Body of pancreas (tissue), 4 donors: ENCODE measurements around the gene PTGR2. TPM values are rescaled to one million over a fixed set of nuclear protein-coding genes. Genes with fewer than 3 reads are reported as not detected.

Experiments used
- ATAC-seq: fragments of 150-250 bp; one replicate; pipeline ENCODE4 v1.9.1; 2016
- DNase-seq, 4 donors: peaks; one replicate each; pipeline ENCODE4 v3.0.0-alpha.2; 2019
- H3K27ac ChIP-seq, 4 donors: fragments of 200-600 bp; sonication (generic); 1 replicate in 3 of 4; 2 replicates in 1 of 4; pipeline versions ENCODE4 v1.5.1 to v1.6.1; 2016 to 2019; ENCODE audit warnings: mild to moderate bottlenecking in 1 of 4, mixed read lengths in 1 of 4, moderate library complexity in 1 of 4
- H3K27me3 ChIP-seq, 2 donors: fragments of 200-600 bp; sonication (generic); one replicate each; pipeline ENCODE4 v1.6.0; 2016; ENCODE audit warnings: mild to moderate bottlenecking in 1 of 2
- H3K36me3 ChIP-seq, 2 donors: fragments of 200-600 bp; sonication (generic); replicated peaks in 1 of 2; 2 replicates each; pipeline ENCODE4 v1.5.1; 2016; ENCODE audit warnings: low read depth in 2 of 2; ENCODE audit not compliant: insufficient read depth in 1 of 2
- H3K4me1 ChIP-seq: fragments of 200-600 bp; sonication (generic); one replicate; pipeline ENCODE4 v1.6.0; 2016
- H3K4me3 ChIP-seq, 2 donors: fragments of 200-600 bp; sonication (generic); 1 replicate in 1 of 2; 2 replicates in 1 of 2; pipeline ENCODE4 v1.5.1; 2016 to 2019
- H3K9me3 ChIP-seq, 3 donors: fragments of 200-600 bp; sonication (generic); 1 replicate in 2 of 3; 2 replicates in 1 of 3; pipeline ENCODE4 v1.5.1; 2016
- POLR2A ChIP-seq, 3 donors: fragments of 450-650 bp; IDR thresholded peaks; one replicate each; pipeline ENCODE4 v1.6.1; 2016; ENCODE audit warnings: antibody characterized with exemption in 3 of 3, mild to moderate bottlenecking in 2 of 3
- WGBS, 2 donors: methylation state at CpG; one replicate each; pipeline ENCODE4 v1.1.5; 2017; 5-methylcytosine and 5-hydroxymethylcytosine counted together
- intact Hi-C: fragments of 100-400 bp; cut with DNase I; formaldehyde crosslinking; loops from one replicate; pipeline ENCODE4 v1.15.1; 2023
- total RNA-seq, 2 donors: library from RNA; depleted of rRNA; stranded (reverse); fragments of >200 nt; gene quantifications; one replicate each; pipeline ENCODE4 v1.1.0, GENCODE V29; 2016
- TF ChIP-seq, protein P1 (sequence below), 7 experiments: fragments of 450-650 bp in 4 of 7; fragments of 200-600 bp in 3 of 7; sonication (generic) in 3 of 7; IDR thresholded peaks; one replicate each; pipeline ENCODE4 v1.5.1; 2016 to 2019; ENCODE audit warnings: antibody characterized with exemption in 7 of 7

The PTGR2 gene
- total RNA-seq, 2 donors from 2014 or later: 0.99 to 8.6 TPM

GRCh38 chr14:73877790-73878189, 26.2 kb downstream of the PTGR2 start:
- DNase-seq (no peak), ATAC-seq (no peak)
- H3K9me3 ChIP-seq: no peaks in the 10 kb centered on the region
- no peaks in the 10 kb centered on the region for H3K27me3 ChIP-seq
- WGBS, 2 donors: 82 to 89% methylated on average over 3 of the region's 3 CpGs
- H3K27ac ChIP-seq: no peak overlapping the region
- TF ChIP-seq, protein P1, sequence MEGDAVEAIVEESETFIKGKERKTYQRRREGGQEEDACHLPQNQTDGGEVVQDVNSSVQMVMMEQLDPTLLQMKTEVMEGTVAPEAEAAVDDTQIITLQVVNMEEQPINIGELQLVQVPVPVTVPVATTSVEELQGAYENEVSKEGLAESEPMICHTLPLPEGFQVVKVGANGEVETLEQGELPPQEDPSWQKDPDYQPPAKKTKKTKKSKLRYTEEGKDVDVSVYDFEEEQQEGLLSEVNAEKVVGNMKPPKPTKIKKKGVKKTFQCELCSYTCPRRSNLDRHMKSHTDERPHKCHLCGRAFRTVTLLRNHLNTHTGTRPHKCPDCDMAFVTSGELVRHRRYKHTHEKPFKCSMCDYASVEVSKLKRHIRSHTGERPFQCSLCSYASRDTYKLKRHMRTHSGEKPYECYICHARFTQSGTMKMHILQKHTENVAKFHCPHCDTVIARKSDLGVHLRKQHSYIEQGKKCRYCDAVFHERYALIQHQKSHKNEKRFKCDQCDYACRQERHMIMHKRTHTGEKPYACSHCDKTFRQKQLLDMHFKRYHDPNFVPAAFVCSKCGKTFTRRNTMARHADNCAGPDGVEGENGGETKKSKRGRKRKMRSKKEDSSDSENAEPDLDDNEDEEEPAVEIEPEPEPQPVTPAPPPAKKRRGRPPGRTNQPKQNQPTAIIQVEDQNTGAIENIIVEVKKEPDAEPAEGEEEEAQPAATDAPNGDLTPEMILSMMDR (IDR thresholded peaks at IDR 0.05): no peak
- TF ChIP-seq POLR2A (IDR thresholded peaks at IDR 0.05): no peak
- H3K4me3 ChIP-seq: no peak overlapping the region
- intact Hi-C loops: no loop called here
- H3K4me1 ChIP-seq: peaks cover 5% of the 10 kb centered on the region
- no peaks in the 10 kb centered on the region for H3K36me3 ChIP-seq

DNA sequence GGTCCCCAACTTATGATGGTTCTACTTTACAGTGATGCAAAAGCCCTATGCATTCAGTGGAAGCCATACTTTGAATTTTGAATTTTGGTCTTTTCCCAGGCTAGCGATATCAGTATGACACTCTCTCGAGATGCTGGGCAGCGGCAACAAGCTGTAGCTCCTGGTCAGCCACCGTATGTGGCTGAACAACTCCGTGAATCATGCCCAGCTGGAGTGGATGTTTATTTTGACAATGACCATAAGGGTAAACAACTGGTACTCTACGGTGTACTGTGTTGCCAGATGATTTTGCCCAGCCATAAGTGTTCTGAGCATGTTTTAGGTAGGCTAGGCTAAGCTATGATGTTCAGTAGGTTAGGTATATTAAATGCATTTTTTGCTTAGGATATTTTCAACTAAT, 26.8 kb downstream of the PTGR2 start:
- 87 to 88% methylated on average over 6 of the region's 6 CpGs for WGBS, 2 donors
- intact Hi-C loops: no loop called here
- no peak for DNase-seq
- H3K27me3 ChIP-seq: no peaks in the 10 kb centered on the region
- ATAC-seq: no peak
- H3K4me3 ChIP-seq: no peak overlapping the region
- H3K9me3 ChIP-seq: no peaks in the 10 kb centered on the region
- H3K27ac ChIP-seq: no peak overlapping the region
- TF ChIP-seq, protein P1 (IDR thresholded peaks at IDR 0.05): no peak
- no peak for TF ChIP-seq POLR2A (IDR thresholded peaks at IDR 0.05)
- no peaks in the 10 kb centered on the region for H3K36me3 ChIP-seq
- peaks cover 5% of the 10 kb centered on the region for H3K4me1 ChIP-seq

GRCh38 chr14:73879027-73879426, 27.4 kb downstream of the PTGR2 start:
- H3K4me3 ChIP-seq: no peak overlapping the region
- H3K4me1 ChIP-seq: peaks cover 5% of the 10 kb centered on the region
- no peaks in the 10 kb centered on the region for H3K27me3 ChIP-seq
- intact Hi-C loops: no loop called here
- no peak overlapping the region for H3K27ac ChIP-seq
- 61 to 69% methylated on average over 1 of the region's 1 CpG for WGBS, 2 donors
- no peak for ATAC-seq
- H3K36me3 ChIP-seq: no peaks in the 10 kb centered on the region
- TF ChIP-seq, protein P1 (IDR thresholded peaks at IDR 0.05): no peak
- TF ChIP-seq POLR2A (IDR thresholded peaks at IDR 0.05): no peak
- DNase-seq: no peak
- no peaks in the 10 kb centered on the region for H3K9me3 ChIP-seq

DNA sequence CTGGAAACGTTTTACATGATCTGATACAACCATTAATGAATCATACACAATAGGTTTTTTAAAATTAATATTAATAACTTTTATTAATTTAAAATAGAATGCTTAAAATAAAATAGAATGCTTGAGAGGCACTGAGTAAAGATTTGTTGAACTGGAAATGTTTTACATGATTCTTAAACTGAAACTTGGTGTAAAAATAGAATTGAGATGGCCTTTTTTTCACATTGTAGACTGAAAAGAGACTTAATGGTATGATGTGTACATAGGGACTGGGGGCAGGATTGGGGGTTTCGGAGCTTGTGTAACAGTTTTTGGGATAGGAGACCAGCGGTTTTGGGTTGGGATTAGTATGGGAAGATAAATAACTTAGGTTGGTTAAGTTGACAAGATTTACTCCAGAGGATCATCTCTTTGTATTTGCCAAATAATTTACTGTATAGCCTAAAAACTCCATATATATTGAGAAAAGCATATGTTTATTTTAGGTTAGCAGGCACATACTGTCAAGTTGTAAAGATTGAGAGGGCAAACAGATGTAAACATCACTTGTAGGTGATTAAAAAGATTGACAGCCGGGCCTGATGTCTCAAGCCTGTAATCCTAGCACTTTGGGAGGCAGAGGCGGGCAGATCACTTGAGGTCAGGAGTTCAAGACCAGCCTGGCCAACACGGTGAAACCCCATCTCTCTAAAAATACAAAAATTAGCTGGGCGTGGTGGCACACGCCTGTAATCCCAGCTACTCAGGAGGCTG, 33.0 kb downstream of the PTGR2 start:
- intact Hi-C loops: no loop called here
- Histone ChIP-seq H3K36me3 (no peaks in the 10 kb centered on the region), H3K27ac (no peak overlapping the region), H3K9me3 (no peaks in the 10 kb centered on the region), H3K27me3 (no peaks in the 10 kb centered on the region), H3K4me3 (no peak overlapping the region), H3K4me1 (peaks cover 27% of the 10 kb centered on the region)
- ATAC-seq (no peak), DNase-seq (no peak)
- TF ChIP-seq, protein P1 (IDR thresholded peaks at IDR 0.05): no peak
- no peak for TF ChIP-seq POLR2A (IDR thresholded peaks at IDR 0.05)
- WGBS, 2 donors: 81 to 82% methylated on average over 8 of the region's 8 CpGs
